ENCODE results near the gene MAD1L1.

MAD1L1 gene

DNA sequence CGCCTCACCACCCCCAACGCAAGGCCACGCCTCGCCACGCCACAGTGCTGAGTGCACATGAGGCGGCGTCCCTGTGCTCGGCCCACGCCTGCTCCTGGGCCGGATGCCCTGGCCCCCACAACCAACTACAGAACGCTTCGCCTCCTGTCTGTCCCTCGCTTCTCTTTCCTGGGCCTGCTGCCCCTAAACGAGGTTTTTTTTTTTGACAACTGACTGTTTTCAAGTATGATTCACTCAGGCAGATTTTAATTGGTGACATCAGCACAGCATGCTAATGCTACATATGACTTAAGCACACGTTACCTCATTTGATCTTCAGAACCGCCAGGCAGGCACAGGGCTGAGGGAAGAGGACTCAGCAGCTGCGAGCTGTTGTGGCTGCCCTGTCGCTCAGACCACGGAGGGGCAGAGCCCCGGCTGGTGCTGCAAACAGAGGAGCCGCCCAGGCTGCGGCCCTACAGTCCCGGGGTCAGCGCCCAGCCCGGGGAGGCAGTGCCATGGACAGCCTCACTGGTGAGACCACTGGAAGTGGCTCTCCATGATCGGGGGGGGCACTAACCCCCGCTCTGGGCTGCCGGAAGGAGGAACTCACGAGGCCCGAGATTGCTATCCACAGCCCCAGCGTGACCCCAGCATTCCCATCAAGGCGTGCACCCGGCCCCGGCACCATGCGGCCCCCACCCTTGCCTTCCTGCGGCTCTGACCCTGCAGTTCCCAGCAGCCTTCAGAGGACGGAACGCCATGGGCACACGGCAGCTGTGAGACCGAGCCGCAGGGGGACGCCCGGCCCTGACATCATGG is 212.8 kb downstream of the MAD1L1 start:
- peak; percentile 84 for DNase-seq

DNA sequence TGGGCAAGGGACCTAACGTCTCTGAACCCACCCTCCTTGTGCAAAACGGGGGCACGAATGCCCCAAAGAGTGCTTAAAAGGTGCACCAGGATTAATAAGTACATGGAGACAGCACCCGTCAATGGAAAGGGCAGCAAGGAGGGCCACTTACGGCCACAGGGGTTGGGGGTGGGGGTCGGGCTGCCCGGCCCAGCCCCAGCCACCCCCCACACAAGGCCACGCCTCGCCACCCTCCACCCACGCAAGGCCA is 213.4 kb downstream of the MAD1L1 start:
- no peak for DNase-seq

DNA sequence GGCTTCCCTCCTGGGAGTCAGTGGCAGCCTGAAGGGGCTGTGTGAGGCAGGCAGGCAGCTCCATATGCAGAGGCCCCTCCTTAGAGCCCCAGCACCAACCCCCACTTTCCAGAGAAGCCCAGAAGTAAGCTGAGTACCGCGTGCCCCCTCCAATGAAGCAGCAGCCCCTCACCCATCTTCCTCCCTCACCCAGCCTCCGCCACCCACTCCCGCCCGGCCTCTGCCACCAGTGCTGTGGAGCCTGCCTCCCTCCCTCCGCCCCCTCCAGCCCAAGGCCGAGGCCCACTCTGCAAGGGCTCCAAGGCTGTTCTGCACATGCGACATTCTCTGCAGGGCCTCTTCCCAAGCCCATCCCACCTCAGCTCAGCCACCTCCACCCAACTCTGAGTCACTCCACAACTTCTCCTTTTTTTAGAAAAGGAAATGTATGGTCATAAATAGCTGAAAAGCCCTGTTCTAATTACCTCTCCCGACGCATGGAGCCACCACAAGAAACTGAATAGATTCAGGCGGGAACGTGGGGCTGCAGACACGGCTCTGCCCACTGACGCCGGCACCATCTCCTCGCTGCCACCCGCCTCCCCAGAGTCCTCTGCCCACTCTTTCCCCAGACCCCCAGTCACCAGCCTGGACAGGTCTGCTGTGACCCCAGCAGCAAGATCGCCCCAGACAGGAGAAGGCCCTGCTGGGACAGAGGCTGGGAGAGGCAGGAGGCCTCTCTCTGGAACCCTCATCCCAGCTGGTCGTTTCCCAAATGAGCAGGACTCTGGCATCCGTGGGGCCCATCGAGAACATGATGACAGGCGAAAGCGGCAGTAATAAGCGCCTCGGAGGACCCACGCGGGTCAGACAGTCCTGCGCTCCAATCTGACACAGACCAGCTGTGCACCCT is 213.9 kb downstream of the MAD1L1 start:
- DNase-seq: peak; percentile 92

DNA sequence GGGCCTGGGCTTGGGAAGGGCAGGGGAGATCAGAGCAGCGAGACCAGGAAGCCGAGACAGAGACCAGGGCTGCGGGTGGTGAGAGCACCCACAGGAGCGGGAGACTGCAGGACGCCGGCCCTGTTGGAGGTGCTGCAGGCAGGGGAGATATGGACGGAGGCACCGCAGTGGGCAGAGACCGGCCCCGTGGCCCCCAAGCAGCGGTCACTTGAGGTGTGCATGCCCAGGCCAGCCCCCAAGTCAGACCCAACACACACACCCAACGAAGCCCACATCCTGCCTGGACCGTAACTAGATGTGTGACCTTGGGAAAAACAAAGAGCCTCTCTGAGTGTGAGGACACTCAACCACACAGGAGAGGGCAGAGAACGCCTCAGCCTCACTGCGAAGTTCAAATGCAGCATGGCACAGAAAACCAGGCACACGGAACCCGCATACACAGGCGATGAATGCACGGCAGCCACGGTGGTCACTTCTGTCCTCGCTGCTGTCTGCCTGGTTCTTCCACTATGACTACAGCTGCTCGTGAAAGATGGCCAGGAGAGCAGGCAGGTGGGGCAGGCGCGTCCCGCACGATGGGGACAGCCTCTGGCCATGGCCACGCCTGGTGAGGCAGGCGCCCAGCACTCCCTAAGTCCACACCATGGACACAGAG is 214.7 kb downstream of the MAD1L1 start:
- DNase-seq: no peak

DNA sequence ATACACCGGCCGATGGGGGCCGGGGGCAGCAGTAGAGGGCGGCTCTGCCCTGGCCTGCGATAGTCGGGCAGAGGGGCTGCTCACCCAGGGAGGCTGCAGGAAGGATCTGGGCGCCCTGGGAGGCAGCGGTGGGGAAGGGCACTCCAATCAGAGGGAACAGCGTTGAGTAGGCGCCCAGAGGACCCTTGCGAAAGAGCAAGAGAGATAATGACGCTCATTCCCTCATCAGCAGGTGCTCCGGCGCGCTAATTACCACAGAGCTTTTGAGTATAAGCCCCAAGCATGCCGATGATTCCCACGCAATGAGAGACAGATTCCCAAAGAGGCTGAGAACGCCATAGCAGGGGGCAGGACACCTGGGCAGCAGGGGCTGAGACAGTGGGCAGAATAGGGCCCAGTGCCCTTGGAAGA is 215.3 kb downstream of the MAD1L1 start:
- DNase-seq: no peak

DNA sequence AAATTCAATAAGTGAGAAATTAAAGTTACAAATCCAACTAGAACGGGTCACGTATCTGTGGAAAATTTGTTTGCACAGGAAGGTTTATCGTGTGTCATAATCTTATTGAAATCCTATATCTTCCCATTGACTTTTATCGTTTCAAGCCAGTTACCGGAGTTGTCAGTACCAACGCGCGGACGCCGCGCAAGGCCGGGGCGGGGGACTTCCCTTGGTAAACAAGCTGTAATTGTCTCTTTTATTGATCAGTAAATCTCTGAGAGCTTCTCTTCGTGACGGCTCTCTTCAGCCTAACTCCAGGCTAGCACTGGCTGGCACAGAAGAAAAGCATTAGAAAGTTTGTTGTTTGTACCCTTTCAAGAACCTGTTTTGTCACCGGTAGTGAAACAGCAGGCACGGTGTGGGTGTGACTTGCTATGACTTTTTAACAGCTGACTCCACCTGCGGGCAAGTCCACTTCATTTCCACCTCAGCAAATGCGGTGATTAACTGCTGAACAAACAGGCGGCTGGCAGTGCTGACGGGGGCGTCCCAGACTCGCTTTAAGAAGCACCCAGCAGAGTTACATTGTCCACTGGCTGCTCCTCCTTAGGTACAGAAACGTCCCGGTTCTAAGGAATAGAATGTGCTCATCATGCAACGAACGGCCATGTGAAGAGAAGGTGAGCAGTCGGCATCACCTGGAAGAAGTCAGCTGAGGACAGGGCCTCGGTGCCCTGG is 215.8 kb downstream of the MAD1L1 start:
- no peak for DNase-seq

DNA sequence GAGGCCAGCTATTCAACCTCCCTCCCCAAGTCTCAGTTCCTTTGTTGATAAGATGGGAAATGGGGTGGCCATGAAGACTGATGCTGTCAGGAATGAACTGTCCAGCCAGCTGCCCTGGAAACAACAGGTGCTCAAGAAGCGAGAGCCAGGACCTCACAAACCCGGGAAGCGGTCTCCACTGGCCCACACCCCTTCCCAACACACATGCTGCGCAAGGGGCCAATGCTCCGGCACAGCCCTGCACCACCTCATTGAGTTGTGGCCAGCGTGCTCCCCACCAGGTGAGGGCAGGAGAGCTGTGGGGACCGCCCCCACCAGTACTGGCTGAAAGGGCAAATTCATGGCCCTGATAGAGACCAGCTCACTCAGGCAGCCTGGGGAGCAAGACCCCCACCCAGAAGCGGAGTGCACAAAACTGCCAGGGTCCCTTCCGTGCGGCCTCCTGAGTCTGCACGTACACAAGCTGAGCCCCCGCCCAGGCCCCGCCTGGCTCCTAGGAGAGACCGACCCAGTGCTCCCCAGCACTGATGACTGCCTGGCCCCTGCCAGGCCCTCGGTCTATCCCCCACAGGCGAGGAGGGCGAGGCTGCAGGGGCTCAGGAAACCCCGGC is 216.6 kb downstream of the MAD1L1 start:
- DNase-seq: no peak

DNA sequence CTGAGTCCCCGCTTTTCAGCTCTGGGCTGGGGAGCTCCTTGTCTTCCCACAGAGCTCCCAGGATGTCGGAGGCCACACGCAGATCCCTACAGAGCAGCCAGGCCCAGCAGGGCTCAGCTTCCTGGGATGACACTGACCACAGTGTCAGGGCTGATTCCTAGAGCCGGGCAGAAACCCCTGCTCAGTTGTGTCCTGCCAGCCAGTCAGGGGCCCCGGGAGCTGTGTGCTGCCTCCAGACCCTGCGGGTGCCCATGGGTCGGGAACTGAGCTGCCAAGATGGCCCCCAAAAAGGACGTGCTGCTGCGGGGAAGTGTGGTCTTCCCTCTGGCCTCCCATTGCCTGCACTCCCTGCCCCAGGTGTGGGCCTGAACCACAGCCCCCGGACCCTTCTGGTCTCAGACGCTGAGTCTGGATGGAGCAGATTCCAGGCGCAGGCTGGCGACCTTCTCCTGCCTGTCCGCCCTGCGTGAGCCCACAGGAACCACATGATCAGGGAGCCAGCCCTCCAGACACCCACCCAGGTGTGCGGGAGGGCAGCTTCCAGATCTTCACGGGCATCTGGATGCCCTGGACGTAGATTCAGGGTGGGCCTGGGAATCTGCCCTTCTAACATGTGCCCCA is 217.4 kb downstream of the MAD1L1 start:
- DNase-seq: no peak

DNA sequence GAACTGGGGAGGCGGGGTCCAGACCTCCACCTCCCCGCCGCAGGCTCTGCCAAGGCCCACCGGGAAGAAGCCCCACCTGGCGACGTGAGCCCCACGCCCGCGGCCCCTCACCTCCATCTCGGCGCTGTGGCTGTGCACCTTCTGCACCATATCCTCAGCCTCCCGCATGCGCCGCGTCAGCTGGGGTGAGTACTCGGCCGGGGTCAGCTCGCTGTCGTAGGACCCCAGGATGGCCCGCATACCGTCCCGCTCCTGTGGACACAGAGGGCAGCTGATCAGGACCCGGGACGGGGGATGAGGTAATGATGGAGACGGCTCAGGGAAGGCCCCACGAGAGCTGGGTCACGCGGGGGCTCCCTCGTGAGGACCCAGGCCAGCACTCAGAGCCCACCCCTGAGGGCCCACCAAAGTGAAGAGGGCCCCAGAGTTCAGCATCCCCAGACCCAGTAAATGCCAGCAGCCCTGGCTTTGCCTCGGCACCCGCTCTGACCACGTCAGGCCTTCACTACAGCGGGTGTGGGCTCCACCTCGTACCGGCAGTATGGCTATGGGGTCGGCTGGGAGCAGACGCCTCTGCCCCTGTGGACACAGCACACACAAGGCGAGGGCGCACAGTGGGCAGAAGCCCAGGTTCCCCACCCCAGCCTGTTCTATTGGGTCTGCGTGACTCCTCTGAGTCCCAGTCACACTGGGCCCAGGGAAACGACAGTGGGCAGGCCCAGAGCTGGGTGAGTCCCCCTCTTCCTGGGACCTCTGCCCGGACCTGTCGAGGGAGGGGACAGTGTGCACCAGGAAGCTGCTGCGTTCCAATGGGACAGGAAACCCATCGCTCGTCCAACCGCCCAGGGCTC is 218.1 kb downstream of the MAD1L1 start:
- DNase-seq: no peak

DNA sequence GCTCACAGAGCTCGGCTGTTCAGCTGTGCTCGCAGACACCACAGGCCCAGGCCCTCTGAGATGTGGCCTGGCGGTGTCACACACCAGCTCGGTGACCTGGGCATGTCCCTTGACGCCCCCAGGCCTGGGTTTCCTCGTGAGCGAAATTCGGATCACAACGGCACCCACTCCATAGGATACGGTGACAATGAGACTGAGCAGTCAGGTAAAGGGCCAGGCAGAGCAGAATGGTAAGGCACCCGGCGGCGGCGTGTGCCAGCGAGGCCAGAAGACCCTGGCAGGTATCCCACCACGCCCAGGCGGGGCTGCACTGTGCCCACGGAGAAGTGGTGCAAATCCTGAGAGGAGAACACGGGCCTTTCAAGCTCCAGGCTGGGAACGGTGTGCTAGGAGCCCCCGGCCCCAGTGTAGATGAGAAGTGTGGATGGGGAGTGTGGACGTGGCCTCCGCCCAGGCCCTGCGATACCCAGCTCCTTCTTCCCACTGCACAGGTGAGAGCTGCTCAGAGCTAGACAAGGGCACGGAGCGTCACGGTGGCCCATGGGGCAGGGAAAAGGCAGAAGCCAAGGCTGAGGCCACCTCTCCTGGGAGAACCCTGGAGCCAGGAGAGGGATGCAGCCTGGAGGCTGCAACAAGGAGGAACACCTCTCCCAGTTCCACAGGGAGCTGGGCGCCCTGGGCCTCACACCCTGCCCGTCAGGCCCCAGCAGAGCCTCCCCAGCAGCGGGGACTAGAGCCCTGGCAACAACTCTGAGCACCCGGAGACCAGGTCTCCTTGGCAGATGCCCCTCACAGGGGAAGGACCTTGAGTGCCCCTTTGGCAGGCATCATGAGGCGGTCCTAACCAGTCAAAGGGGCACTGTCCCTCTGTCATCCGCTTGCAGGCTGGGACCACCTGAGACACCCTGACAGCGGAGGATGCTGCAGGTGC is 219.1 kb downstream of the MAD1L1 start:
- no peak for DNase-seq

DNA sequence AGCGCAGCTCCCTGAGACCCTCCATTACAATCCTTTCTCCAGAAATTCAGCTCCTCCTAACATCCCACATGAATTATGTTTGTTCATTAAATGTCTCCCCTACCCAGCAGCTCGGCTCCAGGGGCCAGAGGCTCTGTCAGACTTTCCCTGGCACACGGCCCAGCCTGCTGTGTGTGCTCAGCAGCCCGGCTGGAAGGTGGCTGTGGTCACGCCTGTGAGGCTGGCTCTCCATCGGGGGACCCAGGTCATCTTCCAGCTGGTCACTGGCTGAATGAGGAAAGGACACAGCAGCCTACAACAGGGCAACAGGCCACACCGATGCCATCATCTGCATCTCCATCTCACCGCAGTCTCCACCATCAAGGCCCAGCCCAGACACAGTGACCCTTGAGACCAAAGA is 219.8 kb downstream of the MAD1L1 start:
- no peak for DNase-seq

DNA sequence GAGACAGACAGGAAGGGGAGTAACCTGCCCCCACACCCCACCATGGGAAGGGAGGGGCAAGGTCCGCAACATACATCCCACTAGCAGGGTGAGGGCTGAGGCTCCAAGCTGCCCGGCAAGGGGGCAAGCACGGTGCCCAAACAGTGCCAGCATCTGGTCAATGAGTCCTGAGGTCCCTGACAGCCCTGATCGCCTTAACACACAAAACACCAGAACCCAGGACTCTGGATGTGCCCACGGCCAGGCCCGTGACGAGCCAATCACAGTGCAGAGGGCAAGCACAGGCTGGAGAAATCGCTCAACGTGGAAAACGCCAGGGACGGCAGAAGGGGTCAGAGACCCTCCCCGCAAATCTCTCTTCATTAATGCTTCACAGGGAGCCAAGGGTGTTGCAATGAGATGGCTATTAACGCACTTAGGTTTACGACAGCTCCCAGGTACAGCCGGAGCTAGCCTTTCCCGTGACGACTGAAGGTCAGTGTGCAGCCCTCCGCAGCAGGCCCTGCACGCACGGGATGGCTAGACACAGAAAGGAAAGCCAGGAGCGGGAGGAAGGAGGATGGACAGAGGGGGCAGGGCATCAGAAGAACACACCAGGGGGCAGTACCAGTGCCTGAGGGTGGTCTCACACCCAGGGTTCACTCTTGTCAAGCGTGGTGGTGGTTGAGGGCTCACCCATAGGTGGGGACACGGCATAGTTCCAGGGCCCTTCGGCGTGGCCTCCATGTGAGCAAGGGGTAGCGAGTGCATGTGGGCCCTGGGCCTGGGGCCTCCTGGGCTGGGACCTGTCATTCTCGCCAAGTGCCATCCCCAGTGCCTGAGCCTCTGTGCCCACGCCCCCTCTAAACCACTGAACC is 220.5 kb downstream of the MAD1L1 start:
- no peak for DNase-seq

DNA sequence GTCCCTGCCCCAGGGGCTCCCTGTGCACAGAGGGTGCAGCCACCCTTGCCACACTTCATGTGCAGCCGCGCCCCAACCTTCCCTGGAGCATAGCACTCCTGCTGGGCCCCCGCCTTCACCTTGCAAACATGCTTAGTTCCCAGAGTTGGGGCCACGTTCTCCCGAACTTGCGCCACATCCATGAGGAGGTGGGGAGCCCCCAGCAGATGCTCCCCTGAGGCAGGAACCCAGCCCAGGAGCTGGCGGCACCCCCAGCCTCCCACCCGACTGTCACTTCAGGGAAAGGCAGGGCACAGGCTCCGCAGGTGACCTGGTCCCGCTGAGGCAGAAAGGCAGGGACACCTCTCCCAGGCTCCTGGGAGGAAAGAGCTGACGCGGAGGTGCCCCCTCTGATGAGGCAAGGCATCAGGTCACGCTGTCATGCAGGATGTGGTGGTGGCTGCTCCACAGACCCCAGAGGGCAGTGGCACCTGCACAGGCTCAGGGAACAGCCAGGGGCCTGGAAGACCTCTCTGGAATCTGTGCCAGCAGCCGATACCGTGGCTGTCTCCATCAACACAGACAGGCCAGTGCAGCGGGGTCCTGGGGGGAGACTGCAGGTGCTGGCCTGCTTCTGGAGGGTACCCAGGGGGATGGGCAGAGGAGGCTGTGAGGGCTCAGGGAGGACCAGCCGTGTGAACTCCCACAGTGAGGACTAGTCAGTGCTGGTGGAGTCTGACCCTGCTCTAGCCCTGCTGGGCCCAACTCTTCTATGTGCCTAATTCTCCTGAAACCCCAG is 221.3 kb downstream of the MAD1L1 start:
- DNase-seq: no peak

DNA sequence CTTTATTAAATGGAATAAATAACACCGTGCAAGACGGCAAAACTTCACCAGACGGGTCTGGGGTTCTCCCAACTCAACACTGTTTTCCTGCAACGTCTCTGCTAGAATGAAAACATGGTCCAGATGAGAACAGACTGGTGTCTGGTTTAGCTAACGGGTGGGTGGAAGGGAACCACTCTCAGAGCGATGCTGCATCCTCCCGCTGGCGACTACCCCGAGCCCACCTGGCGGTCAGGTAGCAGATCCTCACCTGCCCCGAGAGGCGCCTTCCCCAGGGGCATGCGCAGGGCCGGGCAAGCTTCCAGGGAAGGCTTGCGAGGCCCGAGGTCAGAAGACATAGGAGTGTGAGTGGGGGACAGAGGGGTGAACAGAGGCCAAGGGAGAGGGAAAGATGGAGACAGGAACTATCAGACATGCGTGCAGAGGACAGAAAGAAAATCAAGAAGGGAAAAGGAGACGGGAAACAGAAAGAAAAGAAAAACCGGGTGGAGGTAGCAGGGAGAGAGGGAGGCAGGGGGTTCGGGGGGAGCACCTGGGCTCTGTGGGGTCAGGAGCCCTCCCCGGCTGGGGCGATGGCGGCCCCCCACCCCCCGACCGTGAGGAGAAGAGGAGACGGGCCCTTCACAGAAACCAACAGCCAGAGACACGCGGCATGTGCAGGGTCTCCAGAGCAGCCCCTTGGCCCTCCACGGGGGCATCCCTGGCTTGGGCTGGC is 222.0 kb downstream of the MAD1L1 start:
- DNase-seq: no peak

DNA sequence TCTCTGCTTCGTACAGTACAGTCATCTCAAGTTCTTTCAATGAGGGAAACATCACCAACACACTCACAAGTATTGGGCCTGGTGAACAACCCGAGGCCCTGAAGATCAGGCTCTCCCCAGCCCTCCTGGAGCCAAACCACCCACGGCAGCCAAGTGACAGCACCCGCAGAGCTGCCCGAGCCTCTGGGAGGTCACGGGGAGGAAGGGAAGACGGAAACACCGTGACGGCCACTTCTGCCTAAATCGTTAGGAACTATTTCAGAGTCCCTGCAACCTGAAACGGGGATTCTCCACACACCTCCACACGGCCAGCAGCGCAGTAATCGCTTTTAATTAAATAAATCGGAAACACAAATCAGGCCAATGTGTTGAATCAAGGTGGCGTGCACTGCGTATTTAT is 222.6 kb downstream of the MAD1L1 start:
- DNase-seq: no peak

DNA sequence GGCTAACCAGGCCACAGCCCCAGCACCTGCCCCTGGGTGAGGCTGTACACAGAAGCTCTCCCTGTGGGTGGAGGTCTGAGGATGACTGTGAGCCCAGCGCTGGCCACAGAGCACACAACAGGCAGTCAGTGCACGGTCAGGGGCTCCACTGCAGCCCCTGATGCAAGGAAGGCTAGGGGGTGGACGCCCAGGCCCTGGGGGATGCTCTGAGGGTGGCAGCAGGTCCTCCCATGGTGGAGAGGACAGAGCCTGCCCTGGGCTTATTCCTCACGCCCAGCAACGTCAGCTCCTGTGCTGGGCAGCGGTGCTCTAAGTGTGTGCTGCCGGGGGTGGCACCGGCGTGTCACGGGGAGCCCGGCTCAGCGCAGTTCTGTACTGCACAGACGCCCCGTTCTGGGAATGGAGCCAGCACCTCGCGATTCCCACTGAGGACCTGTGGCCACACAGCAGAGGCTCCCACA is 223.2 kb downstream of the MAD1L1 start:
- no peak for DNase-seq

DNA sequence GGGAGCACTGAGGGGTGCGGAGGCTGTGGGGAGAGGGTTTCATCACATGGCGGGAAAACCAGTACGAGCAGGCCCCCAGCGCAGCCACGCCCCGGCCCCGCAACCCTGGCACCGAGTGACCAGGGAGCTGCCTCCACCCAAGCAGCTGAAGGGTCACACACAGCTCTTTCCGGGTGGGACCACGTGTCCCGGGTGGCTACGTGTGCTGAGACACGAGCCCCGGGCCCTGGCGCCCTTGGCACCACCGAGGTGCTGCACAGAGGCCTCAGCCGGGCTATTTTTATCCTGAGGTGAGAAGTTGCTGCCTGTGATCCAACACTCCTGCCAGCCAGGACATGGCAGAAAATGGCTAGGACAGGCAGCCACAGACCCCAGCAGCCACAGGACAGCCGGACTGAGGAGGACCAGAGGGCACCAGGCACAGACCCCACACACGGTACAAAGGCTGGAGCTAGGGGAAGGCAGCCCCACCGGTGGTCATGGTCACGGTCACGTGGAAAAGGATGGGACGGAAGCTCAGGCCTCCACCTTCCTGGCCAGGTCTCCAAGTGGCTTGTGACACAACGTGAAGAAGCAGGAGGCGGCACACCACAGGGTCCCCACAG is 223.7 kb downstream of the MAD1L1 start:
- no peak for DNase-seq

Measured in SIG-M5 (cell line).